HG02571 (cell line): ENCODE results near the gene COPG2.
"Not testable (repeated sequence)": the region's sequence is repeated elsewhere in the genome, so short reads cannot be mapped to it uniquely, and the experiment has no call there.

Source experiments
- ATAC-seq: cut with Tn5 transposase; IDR thresholded peaks from one replicate; pipeline ENCODE4 v1.9.1; 2021; ENCODE audit warnings: mild to moderate bottlenecking, moderate library complexity; ENCODE audit not compliant: unreplicated experiment

COPG2 gene

GRCh38 chr7:130668258-130669084, at the start of gene COPG2:
Gene COPG2 (minus strand): TSS chr7:130668748. CDS start chr7:130668668, 80 bp downstream.
- ATAC-seq: peak; percentile 95

GRCh38 chr7:130712416-130712815, 43.9 kb upstream of the COPG2 start:
- ATAC-seq: no peak

DNA sequence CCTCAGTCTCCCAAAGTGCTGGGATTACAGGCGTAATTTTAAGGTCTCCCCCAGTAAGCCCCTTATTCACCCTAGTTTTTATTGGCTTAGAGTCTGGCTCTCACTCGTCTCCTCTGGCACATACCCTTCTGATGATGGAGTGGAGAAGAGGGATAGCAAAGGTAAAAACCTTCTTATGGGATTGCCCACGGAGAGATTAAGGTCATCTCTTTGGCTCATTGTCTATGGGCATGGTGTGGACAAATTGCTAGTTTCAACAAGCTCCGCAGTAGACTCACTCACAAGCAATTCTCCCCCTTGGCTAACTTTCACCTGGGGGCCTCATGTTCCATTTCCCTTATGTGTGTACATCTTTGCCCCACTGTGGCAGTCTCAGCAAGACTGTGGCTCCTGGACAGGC, 40.2 kb upstream of the COPG2 start:
- ATAC-seq: no peak

DNA sequence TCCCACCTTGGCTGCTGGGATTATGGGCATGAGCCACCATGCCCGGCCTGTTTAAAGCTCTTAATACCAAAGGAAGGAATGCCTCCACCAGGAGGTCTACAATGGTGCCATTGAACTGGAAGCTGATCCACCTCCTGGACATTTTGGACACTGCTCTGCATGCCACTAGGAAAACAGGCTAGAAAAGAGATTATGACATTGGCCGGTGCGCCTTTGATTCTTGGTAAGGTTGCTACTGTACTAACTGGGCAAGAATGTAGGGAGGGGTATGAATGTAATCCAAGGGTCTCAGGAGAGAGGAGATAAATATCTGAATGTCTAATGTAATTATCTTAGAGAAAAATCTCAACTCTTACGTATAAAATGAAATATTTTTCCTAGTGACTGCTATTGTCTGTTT, 39.5 kb upstream of the COPG2 start:
- no peak for ATAC-seq

DNA sequence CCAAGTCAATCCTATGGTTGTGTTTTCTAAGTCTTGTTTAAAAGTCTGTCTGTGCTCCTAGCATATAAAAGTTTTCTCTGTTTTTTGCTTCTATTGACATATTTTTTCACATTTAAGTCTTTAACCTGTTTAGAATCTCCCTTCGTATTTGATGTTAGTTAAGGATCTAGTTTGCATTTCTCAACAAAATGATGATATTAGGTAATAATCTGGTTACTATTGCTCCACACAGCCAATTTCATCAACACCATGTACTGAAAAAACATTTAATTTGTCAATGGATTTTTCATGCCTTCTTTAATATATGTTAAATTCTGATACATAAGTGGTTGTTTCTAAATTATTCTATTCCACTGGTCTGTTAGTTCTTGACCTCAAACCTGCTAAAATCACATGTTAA, 35.3 kb upstream of the COPG2 start:
- ATAC-seq: no peak

DNA sequence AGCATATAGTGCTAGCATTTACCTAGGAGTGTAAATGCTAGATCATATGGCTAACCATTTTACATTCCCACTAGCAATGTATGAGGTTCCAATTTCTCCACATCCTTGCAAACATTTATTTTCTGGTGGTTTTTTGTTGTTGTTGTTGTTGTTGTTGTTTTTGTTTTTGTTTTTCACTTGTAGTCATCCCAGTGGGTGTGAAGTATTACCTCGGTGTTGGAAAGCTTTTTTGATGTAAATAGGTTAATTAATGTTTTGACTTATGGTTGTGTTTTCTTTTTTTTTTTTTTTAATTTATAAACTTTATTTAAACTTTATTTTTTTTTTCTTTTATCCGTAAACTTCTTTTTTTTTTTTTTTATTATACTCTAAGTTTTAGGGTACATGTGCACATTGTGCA, 33.1 kb upstream of the COPG2 start:
- no peak for ATAC-seq

DNA sequence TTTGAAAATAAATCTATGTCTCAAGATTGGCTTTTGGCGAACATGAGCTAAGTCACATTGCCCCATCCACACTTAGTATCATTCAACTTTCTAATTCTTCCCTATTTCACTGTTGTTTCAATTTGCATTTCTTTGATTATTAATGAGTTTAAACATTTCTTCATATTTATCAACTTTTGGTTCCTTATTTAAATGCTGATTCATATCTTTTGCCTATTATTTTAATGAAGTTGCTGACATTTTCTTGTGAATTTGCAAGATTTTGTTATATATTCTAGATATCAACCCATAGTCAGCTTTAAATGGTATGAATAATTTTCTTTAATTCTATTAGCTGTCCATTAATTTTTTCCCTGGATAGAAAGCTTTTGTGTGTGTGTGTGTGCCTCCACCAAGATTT, 32.2 kb upstream of the COPG2 start:
- ATAC-seq: no peak

- ATAC-seq: no peak
These were observed 31.1 kb upstream of the COPG2 start for GRCh38 chr7:130699686-130700085.

DNA sequence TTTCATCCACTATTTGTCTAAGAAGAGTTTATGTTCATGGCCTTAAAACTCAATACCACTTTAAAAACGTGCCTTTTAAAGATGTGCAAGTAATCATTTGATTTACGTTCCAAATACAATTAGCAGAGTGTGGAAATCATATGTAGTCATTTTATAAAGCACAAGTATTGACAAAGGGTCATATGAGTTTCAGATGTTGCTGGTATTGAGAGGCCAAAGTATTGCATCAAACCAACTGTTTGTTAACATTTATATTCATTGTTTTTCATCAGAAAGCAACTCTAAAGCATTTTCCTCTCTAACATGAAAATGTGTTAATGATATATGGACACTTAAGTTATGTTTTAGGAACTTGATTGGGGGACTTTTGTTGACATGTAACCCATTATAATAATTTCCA, 29.3 kb upstream of the COPG2 start:
- ATAC-seq: no peak

GRCh38 chr7:130695840-130696239, 27.3 kb upstream of the COPG2 start:
- ATAC-seq: no peak

- not testable (repeated sequence) for ATAC-seq
These were observed 23.8 kb upstream of the COPG2 start for GRCh38 chr7:130692396-130692795.

DNA sequence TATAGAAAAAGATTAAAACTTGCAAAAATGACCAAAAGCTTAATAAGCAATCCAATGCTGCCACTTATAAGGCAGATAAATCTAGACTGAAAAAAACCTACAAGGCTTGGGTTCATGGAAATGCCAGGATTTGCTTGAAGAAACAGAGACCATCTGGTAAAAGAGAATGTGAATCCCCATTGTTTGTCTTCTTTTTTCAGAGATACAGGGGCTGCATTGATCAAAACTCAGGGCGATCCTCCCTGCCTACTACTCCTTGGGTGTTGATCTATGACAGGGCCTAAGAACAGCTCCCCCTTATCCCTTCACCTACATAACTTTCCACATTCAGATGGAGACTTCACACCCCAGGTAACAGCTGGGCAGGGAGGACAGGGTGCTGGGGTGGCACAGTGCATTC, 21.1 kb upstream of the COPG2 start:
- ATAC-seq: no peak

DNA sequence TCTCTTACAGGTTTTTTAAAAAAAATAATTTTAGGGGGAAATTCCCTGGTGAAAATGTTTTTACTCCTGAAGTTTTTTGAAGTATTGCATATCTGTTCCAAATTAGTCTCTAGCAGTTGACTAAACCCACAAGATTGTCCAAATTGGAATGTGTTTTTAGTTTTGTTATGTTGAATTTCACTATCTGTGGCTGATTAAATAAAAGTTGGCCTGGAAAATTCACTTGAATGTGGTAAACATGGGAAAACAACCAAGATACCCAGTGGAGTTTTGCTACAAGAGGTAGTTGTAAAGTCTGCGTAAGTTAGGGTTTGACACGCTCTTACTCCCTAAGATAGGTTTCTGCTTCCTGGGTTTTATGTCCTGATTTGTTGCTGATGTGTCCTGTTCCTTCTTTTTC, 14.5 kb upstream of the COPG2 start:
- ATAC-seq: no peak

DNA sequence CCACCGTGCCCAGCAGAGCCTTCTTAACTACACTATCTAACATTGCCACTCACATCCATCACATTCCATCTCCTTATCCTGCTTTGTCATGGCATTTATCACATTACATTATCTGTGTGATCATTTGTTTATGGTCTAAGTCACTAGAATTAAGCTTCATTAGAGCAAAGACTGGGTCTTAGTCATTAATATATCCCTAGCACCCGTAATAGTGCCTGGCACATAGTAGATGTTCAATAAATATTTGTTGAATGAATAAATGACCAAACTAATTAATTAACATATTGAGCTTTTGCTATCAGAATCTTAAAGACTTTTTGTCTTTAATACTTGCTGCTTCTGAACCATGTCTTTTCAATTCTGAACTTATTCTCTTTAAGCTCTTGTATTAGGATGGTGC, 5.9 kb upstream of the COPG2 start:
- ATAC-seq: no peak

- no peak for ATAC-seq
These were observed 4.5 kb upstream of the COPG2 start for GRCh38 chr7:130673066-130673465.

- no peak for ATAC-seq
These were observed 3.6 kb upstream of the COPG2 start for GRCh38 chr7:130672146-130672545.

DNA sequence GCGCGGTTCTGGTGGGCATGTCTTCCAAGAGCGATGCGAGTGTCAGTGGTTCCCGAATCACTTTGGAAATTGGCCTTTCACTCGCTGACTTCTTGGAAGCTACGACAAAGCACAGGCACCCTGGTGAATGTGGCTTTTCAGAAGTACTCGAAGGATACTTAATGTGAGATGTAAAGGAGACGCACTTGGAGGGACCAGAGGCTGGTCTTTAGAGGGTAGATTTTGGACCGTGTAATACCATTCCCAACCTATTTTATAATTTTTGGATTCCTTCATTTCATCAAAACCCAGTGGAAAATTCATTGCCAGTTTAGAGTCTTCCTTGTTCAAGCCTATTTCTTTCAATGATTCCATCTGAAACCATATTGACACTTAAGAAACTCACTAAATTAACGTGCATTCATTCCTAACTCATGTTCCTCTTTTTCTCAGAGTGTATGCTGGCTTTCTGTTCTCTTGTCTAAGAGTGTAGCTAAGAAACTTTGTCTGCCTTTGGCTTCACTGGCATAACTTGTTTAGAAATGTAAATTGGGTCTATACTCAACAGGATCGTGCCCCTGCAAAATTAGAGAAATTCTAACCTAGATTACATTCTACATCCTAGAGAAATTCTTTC, 645 bp upstream of the COPG2 start:
- peak; percentile 2 for ATAC-seq

- no peak for ATAC-seq
These were observed 823 bp downstream of the COPG2 start for GRCh38 chr7:130667593-130668257.

GRCh38 chr7:130662426-130662825, 6.1 kb downstream of the COPG2 start:
- no peak for ATAC-seq

DNA sequence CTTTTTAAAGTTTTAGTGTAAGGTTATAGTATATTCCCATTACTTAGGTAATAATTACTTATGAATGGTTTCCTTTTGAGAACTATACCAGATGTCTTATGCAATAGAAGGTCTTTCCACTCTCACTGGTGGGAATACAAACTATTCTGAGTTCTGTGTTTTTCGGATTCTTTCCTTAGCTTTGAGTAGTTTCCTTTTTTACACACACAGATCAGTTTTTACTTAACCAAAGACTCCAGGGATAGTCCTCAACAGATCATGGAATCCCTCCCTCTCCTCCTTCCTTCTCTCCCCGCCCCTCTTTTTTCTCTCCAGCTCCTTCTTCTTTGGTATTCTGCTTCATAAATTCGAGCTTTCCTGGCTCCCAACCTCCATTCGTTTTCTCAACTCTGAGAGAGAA, 13.3 kb downstream of the COPG2 start:
- ATAC-seq: no peak

DNA sequence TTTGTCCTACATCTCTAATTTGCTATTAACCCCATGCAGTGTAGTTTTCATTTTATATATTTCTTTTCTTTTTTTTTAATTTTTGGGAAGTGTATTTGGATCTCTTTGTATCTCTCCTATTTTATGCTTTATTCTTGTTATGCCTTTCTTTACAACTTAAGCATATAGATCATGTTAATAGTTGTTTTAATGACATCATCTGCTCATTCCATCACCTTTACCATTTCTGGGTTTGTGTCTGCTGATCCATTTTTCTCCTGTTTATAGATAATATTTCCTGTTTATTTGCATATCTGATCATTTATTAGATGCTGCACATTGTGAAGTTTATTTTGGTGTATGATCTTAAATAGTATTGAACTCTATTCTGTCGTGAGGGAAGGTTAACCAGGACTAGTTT, 13.7 kb downstream of the COPG2 start:
- no peak for ATAC-seq

- no peak for ATAC-seq
These were observed 17.9 kb downstream of the COPG2 start for GRCh38 chr7:130650611-130651120.
